ENCODE data around the gene LOC101059915.
A peak's percentile ranks its signal among the peaks of the same experiment; 100 is the strongest.

The LOC101059915 gene

DNA sequence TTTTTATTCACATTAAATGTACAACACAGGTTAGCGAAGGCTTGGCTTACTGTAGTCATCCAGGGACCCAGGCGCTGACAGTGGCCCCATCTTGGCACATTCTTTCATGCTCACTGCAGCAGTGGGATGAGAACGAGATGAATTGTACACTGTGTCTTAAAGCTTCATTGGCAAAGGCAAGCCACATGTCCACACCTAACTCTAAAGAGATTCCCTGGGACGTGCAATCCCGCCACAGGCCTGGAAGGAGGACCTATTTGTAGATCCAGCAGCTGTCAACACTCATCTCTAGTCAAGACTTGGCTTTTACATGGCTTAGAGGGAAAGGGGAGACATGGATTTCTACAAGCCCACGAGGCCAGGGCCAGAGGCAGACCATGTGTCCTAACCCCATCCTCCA is 33.0 kb upstream of the LOC101059915 start:
- H3K36me3 ChIP-seq: no peaks in the 10 kb centered on the region
- H3K4me1 ChIP-seq: peaks cover 0 to 33% (median 14%) of the 10 kb centered on the region in 6 donors
- no peaks in the 10 kb centered on the region for H3K27me3 ChIP-seq (replicated peaks in 1 of 7)
- no peak for DNase-seq
- H3K27ac ChIP-seq: no peak overlapping the region
- TF ChIP-seq, protein P1, sequence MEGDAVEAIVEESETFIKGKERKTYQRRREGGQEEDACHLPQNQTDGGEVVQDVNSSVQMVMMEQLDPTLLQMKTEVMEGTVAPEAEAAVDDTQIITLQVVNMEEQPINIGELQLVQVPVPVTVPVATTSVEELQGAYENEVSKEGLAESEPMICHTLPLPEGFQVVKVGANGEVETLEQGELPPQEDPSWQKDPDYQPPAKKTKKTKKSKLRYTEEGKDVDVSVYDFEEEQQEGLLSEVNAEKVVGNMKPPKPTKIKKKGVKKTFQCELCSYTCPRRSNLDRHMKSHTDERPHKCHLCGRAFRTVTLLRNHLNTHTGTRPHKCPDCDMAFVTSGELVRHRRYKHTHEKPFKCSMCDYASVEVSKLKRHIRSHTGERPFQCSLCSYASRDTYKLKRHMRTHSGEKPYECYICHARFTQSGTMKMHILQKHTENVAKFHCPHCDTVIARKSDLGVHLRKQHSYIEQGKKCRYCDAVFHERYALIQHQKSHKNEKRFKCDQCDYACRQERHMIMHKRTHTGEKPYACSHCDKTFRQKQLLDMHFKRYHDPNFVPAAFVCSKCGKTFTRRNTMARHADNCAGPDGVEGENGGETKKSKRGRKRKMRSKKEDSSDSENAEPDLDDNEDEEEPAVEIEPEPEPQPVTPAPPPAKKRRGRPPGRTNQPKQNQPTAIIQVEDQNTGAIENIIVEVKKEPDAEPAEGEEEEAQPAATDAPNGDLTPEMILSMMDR (IDR thresholded peaks at IDR 0.05 in 8 of 11, conservative IDR thresholded peaks at IDR 0.05 in 3 of 11): no peak
- TF ChIP-seq POLR2AphosphoS5 (IDR thresholded peaks at IDR 0.05) (no peak), POLR2A (IDR thresholded peaks at IDR 0.05) (no peak)
- 81 to 97% (median 94%) methylated on average over 4 to 6 of the region's 6 CpGs for WGBS, 5 donors
- no peak overlapping the region for H3K4me3 ChIP-seq
- no peaks in the 10 kb centered on the region for H3K9me3 ChIP-seq
- intact Hi-C loops (cut with DNase I; ENCODE audit: low total_unique reads): no loop called here

- Histone ChIP-seq H3K4me1 (peaks cover 0 to 27% (median 12%) of the 10 kb centered on the region in 6 donors), H3K27me3 (replicated peaks in 1 of 7) (no peaks in the 10 kb centered on the region), H3K36me3 (no peaks in the 10 kb centered on the region), H3K9me3 (no peaks in the 10 kb centered on the region), H3K27ac (peak overlapping the region in 4 of 8 donors; percentile 48 to 76 (median 53)), H3K4me3 (no peak overlapping the region)
- 49 to 68% (median 67%) methylated on average over 8 to 9 of the region's 9 CpGs for WGBS, 5 donors
- no peak for DNase-seq
- TF ChIP-seq POLR2AphosphoS5 (IDR thresholded peaks at IDR 0.05) (no peak), POLR2A (IDR thresholded peaks at IDR 0.05) (no peak)
- TF ChIP-seq, protein P1 (IDR thresholded peaks at IDR 0.05 in 8 of 11, conservative IDR thresholded peaks at IDR 0.05 in 3 of 11): no peak
- intact Hi-C loops (cut with DNase I; ENCODE audit: low total_unique reads): no loop called here
These were observed 30.7 kb upstream of the LOC101059915 start for GRCh38 chrX:71636438-71637252.

GRCh38 chrX:71637253-71637618 is 30.1 kb upstream of the LOC101059915 start:
- TF ChIP-seq, protein P1 (IDR thresholded peaks at IDR 0.05 in 8 of 11, conservative IDR thresholded peaks at IDR 0.05 in 3 of 11): no peak
- TF ChIP-seq POLR2AphosphoS5 (IDR thresholded peaks at IDR 0.05) (no peak), POLR2A (IDR thresholded peaks at IDR 0.05) (no peak)
- peaks cover 0 to 27% (median 12%) of the 10 kb centered on the region in 6 donors for H3K4me1 ChIP-seq
- no peak for DNase-seq
- H3K36me3 ChIP-seq: no peaks in the 10 kb centered on the region
- WGBS, 5 donors: 80 to 86% (median 82%) methylated on average over 3 of the region's 3 CpGs
- H3K27me3 ChIP-seq (replicated peaks in 1 of 7): no peaks in the 10 kb centered on the region
- no peak overlapping the region for H3K4me3 ChIP-seq
- intact Hi-C loops (cut with DNase I; ENCODE audit: low total_unique reads): no loop called here
- H3K9me3 ChIP-seq: no peaks in the 10 kb centered on the region
- peak overlapping the region in 4 of 8 donors; percentile 48 to 76 (median 53) for H3K27ac ChIP-seq

DNA sequence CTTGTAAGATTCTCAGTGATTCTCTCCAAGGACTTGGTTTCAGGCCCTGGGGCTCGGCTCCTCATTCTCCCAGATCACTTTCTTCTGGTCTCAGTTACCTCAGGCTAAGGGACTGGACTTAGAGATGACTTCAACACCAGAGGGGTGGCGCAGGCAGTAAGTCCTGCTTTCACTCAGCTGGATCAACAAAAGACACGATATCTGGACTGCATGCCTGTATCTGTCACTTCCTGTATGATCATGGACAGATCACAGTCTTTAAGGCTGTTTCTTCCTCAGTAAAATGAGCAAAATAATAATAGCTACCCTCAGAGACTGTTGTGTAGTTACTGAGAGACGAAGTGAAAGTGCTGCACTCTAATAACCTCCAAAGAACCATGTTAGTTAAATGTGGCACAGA is 29.5 kb upstream of the LOC101059915 start:
- no peaks in the 10 kb centered on the region for H3K9me3 ChIP-seq
- H3K4me3 ChIP-seq: no peak overlapping the region
- no peaks in the 10 kb centered on the region for H3K27me3 ChIP-seq (replicated peaks in 1 of 7)
- TF ChIP-seq, protein P1 (IDR thresholded peaks at IDR 0.05 in 8 of 11, conservative IDR thresholded peaks at IDR 0.05 in 3 of 11): no peak
- TF ChIP-seq POLR2A (IDR thresholded peaks at IDR 0.05): no peak
- TF ChIP-seq POLR2AphosphoS5 (IDR thresholded peaks at IDR 0.05): no peak
- H3K36me3 ChIP-seq: no peaks in the 10 kb centered on the region
- intact Hi-C loops (cut with DNase I; ENCODE audit: low total_unique reads): no loop called here
- peaks cover 0 to 27% (median 12%) of the 10 kb centered on the region in 6 donors for H3K4me1 ChIP-seq
- no peak for DNase-seq
- peak overlapping the region in 5 of 8 donors; percentile 24 to 76 (median 52) for H3K27ac ChIP-seq
- 38 to 52% (median 48%) methylated on average over 4 of the region's 4 CpGs for WGBS, 5 donors

Measured in spleen (tissue), 11 donors.